Measurements from ENCODE around the gene RASD2. TPM values are rescaled to one million over a fixed set of nuclear protein-coding genes. Genes with fewer than 3 reads are reported as not detected.

Gene RASD2
- total RNA-seq, 1 experiment from 2014 or later, result not detected

GRCh38 chr22:35541254-35541748 is 670 bp downstream of the RASD2 start:
- no TSS peak for BruUV-seq (replicated peaks)
- no peak for DNase-seq (ENCODE audit: unreplicated experiment)
- no peak overlapping the region for H3K4me3 Mint-ChIP-seq (ENCODE audit: unreplicated experiment)
- TF ChIP-seq CTCF (IDR thresholded peaks at IDR 0.05; ENCODE audit: unreplicated experiment), result no peak
- H3K27ac Mint-ChIP-seq (ENCODE audit: low read depth, unreplicated experiment), result no peak overlapping the region
- CTCF ChIA-PET, result interaction anchor here (0.7 to 1.5 kb wide), 4 partner anchors 8 to 190 kb away, joined by 3 to 4 read pairs (median 4); no protein-coding TSS in a partner anchor
- H3K4me1 Mint-ChIP-seq (ENCODE audit: insufficient read depth, unreplicated experiment), result no peaks in the 10 kb centered on the region
- no peaks in the 10 kb centered on the region for H3K9me3 Mint-ChIP-seq (ENCODE audit: unreplicated experiment)
- intact Hi-C loops (cut with micrococcal nuclease), result no loop called here
- H3K27me3 Mint-ChIP-seq (ENCODE audit: insufficient read depth, unreplicated experiment), result peaks cover 23% of the 10 kb centered on the region
- POLR2A ChIA-PET, result interaction anchor here (0.8 to 1.2 kb wide), 2 partner anchors 10 to 161 kb away, joined by 4 read pairs; no protein-coding TSS in a partner anchor
- H3K36me3 Mint-ChIP-seq (ENCODE audit: insufficient read depth, unreplicated experiment), result no peaks in the 10 kb centered on the region

GRCh38 chr22:35542157-35542938 is 1.7 kb downstream of the RASD2 start:
- H3K9me3 Mint-ChIP-seq (ENCODE audit: unreplicated experiment), result no peaks in the 10 kb centered on the region
- POLR2A ChIA-PET, result interaction anchor here (0.8 to 1.2 kb wide), 2 partner anchors 11 to 162 kb away, joined by 4 read pairs; no protein-coding TSS in a partner anchor
- CTCF ChIA-PET, result interaction anchor here (0.8 to 1.5 kb wide), 2 partner anchors 14 to 191 kb away, joined by 3 to 4 read pairs; no protein-coding TSS in a partner anchor
- intact Hi-C loops (cut with micrococcal nuclease), result no loop called here
- peaks cover 23% of the 10 kb centered on the region for H3K27me3 Mint-ChIP-seq (ENCODE audit: insufficient read depth, unreplicated experiment)
- H3K4me3 Mint-ChIP-seq (ENCODE audit: unreplicated experiment), result no peak overlapping the region
- H3K4me1 Mint-ChIP-seq (ENCODE audit: insufficient read depth, unreplicated experiment), result no peaks in the 10 kb centered on the region
- H3K36me3 Mint-ChIP-seq (ENCODE audit: insufficient read depth, unreplicated experiment), result no peaks in the 10 kb centered on the region
- H3K27ac Mint-ChIP-seq (ENCODE audit: low read depth, unreplicated experiment), result no peak overlapping the region
- no peak for TF ChIP-seq CTCF (IDR thresholded peaks at IDR 0.05; ENCODE audit: unreplicated experiment)
- no peak for DNase-seq (ENCODE audit: unreplicated experiment)
- no TSS peak for BruUV-seq (replicated peaks)

- no peak for TF ChIP-seq CTCF (IDR thresholded peaks at IDR 0.05; ENCODE audit: unreplicated experiment)
- Mint-ChIP-seq H3K27me3 (ENCODE audit: insufficient read depth, unreplicated experiment) (peaks cover 23% of the 10 kb centered on the region), H3K27ac (ENCODE audit: low read depth, unreplicated experiment) (no peak overlapping the region), H3K4me1 (ENCODE audit: insufficient read depth, unreplicated experiment) (no peaks in the 10 kb centered on the region), H3K36me3 (ENCODE audit: insufficient read depth, unreplicated experiment) (no peaks in the 10 kb centered on the region), H3K9me3 (ENCODE audit: unreplicated experiment) (no peaks in the 10 kb centered on the region), H3K4me3 (ENCODE audit: unreplicated experiment) (no peak overlapping the region)
- CTCF ChIA-PET, result no interaction called here
- no TSS peak for BruUV-seq (replicated peaks)
- intact Hi-C loops (cut with micrococcal nuclease), result no loop called here
- POLR2A ChIA-PET, result no interaction called here
- no peak for DNase-seq (ENCODE audit: unreplicated experiment)
Observed at GRCh38 chr22:35542939-35543516, 2.4 kb downstream of the RASD2 start.

- ChIA-PET CTCF (interaction anchor here (1.1 kb wide), 1 partner anchor 113 kb away, joined by 3 read pairs; no protein-coding TSS in a partner anchor), POLR2A (interaction anchor here (0.7 kb wide), 1 partner anchor 9 kb away, joined by 5 read pairs; no protein-coding TSS in a partner anchor)
- no peak for DNase-seq (ENCODE audit: unreplicated experiment)
- Mint-ChIP-seq H3K27me3 (ENCODE audit: insufficient read depth, unreplicated experiment) (peaks cover 23% of the 10 kb centered on the region), H3K9me3 (ENCODE audit: unreplicated experiment) (no peaks in the 10 kb centered on the region), H3K36me3 (ENCODE audit: insufficient read depth, unreplicated experiment) (no peaks in the 10 kb centered on the region), H3K27ac (ENCODE audit: low read depth, unreplicated experiment) (no peak overlapping the region), H3K4me1 (ENCODE audit: insufficient read depth, unreplicated experiment) (no peaks in the 10 kb centered on the region), H3K4me3 (ENCODE audit: unreplicated experiment) (no peak overlapping the region)
- intact Hi-C loops (cut with micrococcal nuclease), result no loop called here
- no TSS peak for BruUV-seq (replicated peaks)
- no peak for TF ChIP-seq CTCF (IDR thresholded peaks at IDR 0.05; ENCODE audit: unreplicated experiment)
Observed at GRCh38 chr22:35543702-35544101, 3.1 kb downstream of the RASD2 start.
